Measurements from ENCODE around the gene CHRDL1. TPM values are rescaled to one million over a fixed set of nuclear protein-coding genes. Genes with fewer than 3 reads are reported as not detected.

Gene CHRDL1
- total RNA-seq, 1 experiment from 2014 or later: 0.47 TPM

DNA sequence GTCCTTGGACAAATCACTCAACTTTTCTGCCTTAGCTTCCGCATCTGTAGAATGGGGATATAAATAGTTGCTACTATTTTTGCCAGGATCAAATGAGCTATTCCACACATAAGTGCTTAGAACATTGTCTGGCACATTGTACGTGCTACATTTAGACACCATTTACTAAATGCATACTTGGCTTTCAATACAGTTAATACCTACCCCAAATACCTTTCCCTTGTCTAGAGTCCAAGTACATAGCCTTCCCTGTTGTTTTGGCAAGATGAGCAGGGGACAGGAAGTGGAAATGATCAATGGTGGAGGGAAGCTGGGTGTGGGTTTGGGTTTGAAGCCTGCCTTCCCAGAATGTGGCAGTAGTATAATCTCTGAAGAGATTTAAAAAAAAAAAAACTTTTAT lies 82.0 kb downstream of the CHRDL1 start:
- H3F3A ChIP-seq (ENCODE audit: low read length, unreplicated experiment): no peaks in the 10 kb centered on the region
- no peak overlapping the region for H3K4me2 ChIP-seq (ENCODE audit: low read length)
- no peak overlapping the region for H3K9ac ChIP-seq (ENCODE audit: low read length)
- H3K79me2 ChIP-seq (ENCODE audit: low read length): no peaks in the 10 kb centered on the region
- H2AFZ ChIP-seq (ENCODE audit: low read length): no peak overlapping the region
- TF ChIP-seq EZH2 (IDR thresholded peaks at IDR 0.05; ENCODE audit: low read length, unreplicated experiment) (no peak), EZH2phosphoT487 (IDR thresholded peaks at IDR 0.05; ENCODE audit: borderline replicate concordance, low read length) (no peak)
- TF ChIP-seq, protein P1, sequence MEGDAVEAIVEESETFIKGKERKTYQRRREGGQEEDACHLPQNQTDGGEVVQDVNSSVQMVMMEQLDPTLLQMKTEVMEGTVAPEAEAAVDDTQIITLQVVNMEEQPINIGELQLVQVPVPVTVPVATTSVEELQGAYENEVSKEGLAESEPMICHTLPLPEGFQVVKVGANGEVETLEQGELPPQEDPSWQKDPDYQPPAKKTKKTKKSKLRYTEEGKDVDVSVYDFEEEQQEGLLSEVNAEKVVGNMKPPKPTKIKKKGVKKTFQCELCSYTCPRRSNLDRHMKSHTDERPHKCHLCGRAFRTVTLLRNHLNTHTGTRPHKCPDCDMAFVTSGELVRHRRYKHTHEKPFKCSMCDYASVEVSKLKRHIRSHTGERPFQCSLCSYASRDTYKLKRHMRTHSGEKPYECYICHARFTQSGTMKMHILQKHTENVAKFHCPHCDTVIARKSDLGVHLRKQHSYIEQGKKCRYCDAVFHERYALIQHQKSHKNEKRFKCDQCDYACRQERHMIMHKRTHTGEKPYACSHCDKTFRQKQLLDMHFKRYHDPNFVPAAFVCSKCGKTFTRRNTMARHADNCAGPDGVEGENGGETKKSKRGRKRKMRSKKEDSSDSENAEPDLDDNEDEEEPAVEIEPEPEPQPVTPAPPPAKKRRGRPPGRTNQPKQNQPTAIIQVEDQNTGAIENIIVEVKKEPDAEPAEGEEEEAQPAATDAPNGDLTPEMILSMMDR (conservative IDR thresholded peaks at IDR 0.05; ENCODE audit: low read depth, low read length): no peak
- no peaks in the 10 kb centered on the region for H3K9me3 ChIP-seq (ENCODE audit: low read length)
- no peaks in the 10 kb centered on the region for H3K4me1 ChIP-seq (ENCODE audit: insufficient read depth, low read length)
- H3K27me3 ChIP-seq (ENCODE audit: low read length): no peaks in the 10 kb centered on the region
- no peaks in the 10 kb centered on the region for H4K20me1 ChIP-seq (ENCODE audit: low read length)
- POLR2A ChIA-PET (ENCODE audit: unreplicated experiment): no interaction called here
- H3K27ac ChIP-seq (ENCODE audit: low read length): no peak overlapping the region
- CTCF ChIA-PET: no interaction called here
- no peak overlapping the region for H3K4me3 ChIP-seq (ENCODE audit: low read length)
- no peaks in the 10 kb centered on the region for H3K9me2 ChIP-seq (replicated peaks; ENCODE audit: low read length)
- ATAC-seq (no peak), DNase-seq (no peak)
- intact Hi-C loops (cut with micrococcal nuclease): no loop called here
- no TSS peak for BruUV-seq (replicated peaks)
- H3K36me3 ChIP-seq (ENCODE audit: low read depth, low read length): no peaks in the 10 kb centered on the region

- TF ChIP-seq EZH2phosphoT487 (IDR thresholded peaks at IDR 0.05; ENCODE audit: borderline replicate concordance, low read length) (no peak), EZH2 (IDR thresholded peaks at IDR 0.05; ENCODE audit: low read length, unreplicated experiment) (no peak)
- TF ChIP-seq, protein P1 (conservative IDR thresholded peaks at IDR 0.05; ENCODE audit: low read depth, low read length): no peak
- intact Hi-C loops (cut with micrococcal nuclease): no loop called here
- Histone ChIP-seq H3K4me2 (ENCODE audit: low read length) (no peak overlapping the region), H3K9me2 (replicated peaks; ENCODE audit: low read length) (no peaks in the 10 kb centered on the region), H2AFZ (ENCODE audit: low read length) (no peak overlapping the region), H3K27ac (ENCODE audit: low read length) (no peak overlapping the region), H3K9me3 (ENCODE audit: low read length) (no peaks in the 10 kb centered on the region), H3K79me2 (ENCODE audit: low read length) (no peaks in the 10 kb centered on the region), H3K4me3 (ENCODE audit: low read length) (no peak overlapping the region), H3K4me1 (ENCODE audit: insufficient read depth, low read length) (no peaks in the 10 kb centered on the region), H3K27me3 (ENCODE audit: low read length) (no peaks in the 10 kb centered on the region), H4K20me1 (ENCODE audit: low read length) (no peaks in the 10 kb centered on the region), H3K9ac (ENCODE audit: low read length) (no peak overlapping the region), H3F3A (ENCODE audit: low read length, unreplicated experiment) (no peaks in the 10 kb centered on the region), H3K36me3 (ENCODE audit: low read depth, low read length) (no peaks in the 10 kb centered on the region)
- DNase-seq: no peak
- ChIA-PET CTCF (no interaction called here), POLR2A (ENCODE audit: unreplicated experiment) (no interaction called here)
- ATAC-seq: no peak
- no TSS peak for BruUV-seq (replicated peaks)
Observed at GRCh38 chrX:110706446-110706845, 89.2 kb downstream of the CHRDL1 start.

DNA sequence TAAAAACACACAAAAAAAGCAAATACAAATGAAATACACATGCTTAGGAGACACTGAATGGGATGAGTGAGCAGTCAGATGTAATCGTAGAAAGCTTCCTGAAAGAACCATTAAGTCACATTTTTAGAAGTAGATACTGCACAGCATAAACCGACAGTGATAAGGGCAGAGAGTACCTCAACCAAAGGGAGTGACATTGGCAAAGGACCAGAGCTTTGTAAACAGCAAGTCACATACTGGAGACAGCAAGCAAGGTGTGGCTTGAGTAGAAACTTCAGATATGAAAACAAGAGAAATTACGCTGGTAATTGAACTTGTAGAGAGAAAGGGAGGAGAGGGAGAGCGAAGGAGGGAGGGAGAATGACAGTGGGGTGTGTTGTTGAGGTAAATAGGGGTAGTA lies 92.0 kb downstream of the CHRDL1 start:
- POLR2A ChIA-PET (ENCODE audit: unreplicated experiment): no interaction called here
- H3K27ac ChIP-seq (ENCODE audit: low read length): no peak overlapping the region
- H3K27me3 ChIP-seq (ENCODE audit: low read length): peaks cover 3% of the 10 kb centered on the region; the same call in 1 of the 2 replicates
- H3K4me1 ChIP-seq (ENCODE audit: insufficient read depth, low read length): no peaks in the 10 kb centered on the region
- DNase-seq (no peak), ATAC-seq (no peak)
- no peaks in the 10 kb centered on the region for H4K20me1 ChIP-seq (ENCODE audit: low read length)
- H2AFZ ChIP-seq (ENCODE audit: low read length): no peak overlapping the region
- CTCF ChIA-PET: no interaction called here
- H3F3A ChIP-seq (ENCODE audit: low read length, unreplicated experiment): no peaks in the 10 kb centered on the region
- TF ChIP-seq EZH2phosphoT487 (IDR thresholded peaks at IDR 0.05; ENCODE audit: borderline replicate concordance, low read length): no peak
- no peak for TF ChIP-seq EZH2 (IDR thresholded peaks at IDR 0.05; ENCODE audit: low read length, unreplicated experiment)
- TF ChIP-seq, protein P1 (conservative IDR thresholded peaks at IDR 0.05; ENCODE audit: low read depth, low read length): no peak
- H3K36me3 ChIP-seq (ENCODE audit: low read depth, low read length): no peaks in the 10 kb centered on the region
- no peaks in the 10 kb centered on the region for H3K79me2 ChIP-seq (ENCODE audit: low read length)
- H3K9me3 ChIP-seq (ENCODE audit: low read length): no peaks in the 10 kb centered on the region
- H3K9me2 ChIP-seq (replicated peaks; ENCODE audit: low read length): no peaks in the 10 kb centered on the region
- H3K4me3 ChIP-seq (ENCODE audit: low read length): no peak overlapping the region
- BruUV-seq (replicated peaks): no TSS peak
- H3K4me2 ChIP-seq (ENCODE audit: low read length): no peak overlapping the region
- H3K9ac ChIP-seq (ENCODE audit: low read length): no peak overlapping the region
- intact Hi-C loops (cut with micrococcal nuclease): no loop called here

Measured in PC-3 (cell line).